ENCODE measurements around the gene FZD1. TPM values are rescaled to one million over a fixed set of nuclear protein-coding genes. Genes with fewer than 3 reads are reported as not detected.

FZD1 gene
- total and polyA plus RNA-seq, 8 donors, result 15.5 to 70.2 (median 59.9) TPM

DNA sequence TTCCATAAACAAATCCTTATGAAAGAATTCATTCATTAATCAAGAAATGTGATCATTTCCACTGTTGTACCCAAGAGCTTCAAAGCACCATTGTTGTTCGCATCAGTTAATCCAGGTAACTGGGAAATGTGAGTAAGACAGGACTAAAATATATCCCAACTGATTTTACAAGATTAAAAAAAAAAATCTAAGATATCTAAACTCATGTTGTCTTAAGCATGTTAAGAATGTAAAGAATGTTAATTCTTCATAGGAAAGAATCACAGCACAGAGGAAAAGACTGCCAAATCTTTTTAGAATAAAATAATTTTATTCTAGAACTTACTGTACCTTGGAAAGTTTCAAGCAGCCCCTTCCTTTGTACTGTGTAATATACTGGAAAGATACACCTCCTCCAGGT lies 16.4 kb downstream of the FZD1 start:
- ATAC-seq (no peak), DNase-seq (no peak)
- Histone ChIP-seq H3K27ac (no peak overlapping the region), H3K4me3 (no peak overlapping the region), H3K27me3 (no peaks in the 10 kb centered on the region), H3K4me1 (no peaks in the 10 kb centered on the region), H3K36me3 (no peaks in the 10 kb centered on the region), H3K9me3 (no peaks in the 10 kb centered on the region)
- intact Hi-C loops (cut with DNase I), result no loop called here
- TF ChIP-seq, protein P1, sequence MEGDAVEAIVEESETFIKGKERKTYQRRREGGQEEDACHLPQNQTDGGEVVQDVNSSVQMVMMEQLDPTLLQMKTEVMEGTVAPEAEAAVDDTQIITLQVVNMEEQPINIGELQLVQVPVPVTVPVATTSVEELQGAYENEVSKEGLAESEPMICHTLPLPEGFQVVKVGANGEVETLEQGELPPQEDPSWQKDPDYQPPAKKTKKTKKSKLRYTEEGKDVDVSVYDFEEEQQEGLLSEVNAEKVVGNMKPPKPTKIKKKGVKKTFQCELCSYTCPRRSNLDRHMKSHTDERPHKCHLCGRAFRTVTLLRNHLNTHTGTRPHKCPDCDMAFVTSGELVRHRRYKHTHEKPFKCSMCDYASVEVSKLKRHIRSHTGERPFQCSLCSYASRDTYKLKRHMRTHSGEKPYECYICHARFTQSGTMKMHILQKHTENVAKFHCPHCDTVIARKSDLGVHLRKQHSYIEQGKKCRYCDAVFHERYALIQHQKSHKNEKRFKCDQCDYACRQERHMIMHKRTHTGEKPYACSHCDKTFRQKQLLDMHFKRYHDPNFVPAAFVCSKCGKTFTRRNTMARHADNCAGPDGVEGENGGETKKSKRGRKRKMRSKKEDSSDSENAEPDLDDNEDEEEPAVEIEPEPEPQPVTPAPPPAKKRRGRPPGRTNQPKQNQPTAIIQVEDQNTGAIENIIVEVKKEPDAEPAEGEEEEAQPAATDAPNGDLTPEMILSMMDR (IDR thresholded peaks at IDR 0.05), result no peak

DNA sequence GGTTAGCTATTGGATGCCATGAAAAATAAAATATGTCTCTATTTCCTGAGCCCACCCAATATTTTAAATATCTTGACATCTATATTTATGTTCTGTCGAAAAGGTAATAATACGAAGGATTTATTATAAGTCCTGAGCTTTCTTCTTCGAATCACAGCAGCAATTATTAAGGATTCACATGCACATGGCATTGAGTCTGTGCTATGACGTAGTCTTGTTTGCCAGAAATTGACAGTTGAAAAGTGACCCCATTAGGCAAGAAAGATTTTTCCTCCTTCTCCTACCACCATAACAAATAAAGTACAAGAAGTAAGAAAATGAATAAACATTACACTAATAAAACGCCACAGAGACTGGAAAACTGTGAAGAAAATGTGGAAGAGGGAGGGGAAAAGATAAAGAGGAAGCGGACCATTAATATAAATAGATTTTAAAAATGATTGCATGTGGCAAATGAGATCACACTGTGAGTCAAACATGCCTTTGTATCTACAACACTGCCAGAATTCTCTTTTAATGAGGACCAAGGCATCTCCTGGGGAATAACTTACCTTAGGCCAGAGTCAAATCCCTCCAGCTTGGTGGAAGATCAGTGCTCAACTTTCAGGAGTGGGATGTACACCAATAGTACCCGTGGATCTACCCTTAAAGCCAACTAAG lies 21.6 kb downstream of the FZD1 start:
- DNase-seq (no peak), ATAC-seq (no peak)
- Histone ChIP-seq H3K27me3 (no peaks in the 10 kb centered on the region), H3K27ac (no peak overlapping the region), H3K4me3 (no peak overlapping the region), H3K36me3 (no peaks in the 10 kb centered on the region), H3K4me1 (no peaks in the 10 kb centered on the region), H3K9me3 (no peaks in the 10 kb centered on the region)
- intact Hi-C loops (cut with DNase I), result no loop called here
- TF ChIP-seq, protein P1 (IDR thresholded peaks at IDR 0.05), result no peak

DNA sequence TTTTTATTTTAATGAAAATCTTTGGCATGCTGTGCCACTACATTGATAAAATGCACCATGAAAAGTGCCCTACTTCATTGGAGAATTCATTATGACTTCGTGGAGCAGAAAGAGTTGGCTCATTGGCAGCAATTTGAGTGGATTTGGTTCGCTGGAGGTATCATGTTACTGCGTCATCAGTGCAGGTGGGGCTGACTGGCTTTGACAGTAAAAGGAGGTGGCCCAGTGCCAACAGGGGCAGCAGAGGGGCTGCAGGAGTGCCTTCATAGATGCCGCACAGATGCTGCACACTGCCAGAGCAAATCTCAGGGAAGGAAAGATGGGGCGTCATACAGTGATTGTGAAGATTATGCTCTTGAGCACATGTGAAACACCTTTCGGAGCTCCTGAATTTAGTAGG lies 22.2 kb downstream of the FZD1 start:
- intact Hi-C loops (cut with DNase I), result no loop called here
- ATAC-seq, result no peak
- H3K4me3 ChIP-seq, result no peak overlapping the region
- TF ChIP-seq, protein P1 (IDR thresholded peaks at IDR 0.05), result no peak
- H3K4me1 ChIP-seq, result no peaks in the 10 kb centered on the region
- no peak overlapping the region for H3K27ac ChIP-seq
- H3K36me3 ChIP-seq, result no peaks in the 10 kb centered on the region
- no peaks in the 10 kb centered on the region for H3K9me3 ChIP-seq
- no peak for DNase-seq
- no peaks in the 10 kb centered on the region for H3K27me3 ChIP-seq

DNA sequence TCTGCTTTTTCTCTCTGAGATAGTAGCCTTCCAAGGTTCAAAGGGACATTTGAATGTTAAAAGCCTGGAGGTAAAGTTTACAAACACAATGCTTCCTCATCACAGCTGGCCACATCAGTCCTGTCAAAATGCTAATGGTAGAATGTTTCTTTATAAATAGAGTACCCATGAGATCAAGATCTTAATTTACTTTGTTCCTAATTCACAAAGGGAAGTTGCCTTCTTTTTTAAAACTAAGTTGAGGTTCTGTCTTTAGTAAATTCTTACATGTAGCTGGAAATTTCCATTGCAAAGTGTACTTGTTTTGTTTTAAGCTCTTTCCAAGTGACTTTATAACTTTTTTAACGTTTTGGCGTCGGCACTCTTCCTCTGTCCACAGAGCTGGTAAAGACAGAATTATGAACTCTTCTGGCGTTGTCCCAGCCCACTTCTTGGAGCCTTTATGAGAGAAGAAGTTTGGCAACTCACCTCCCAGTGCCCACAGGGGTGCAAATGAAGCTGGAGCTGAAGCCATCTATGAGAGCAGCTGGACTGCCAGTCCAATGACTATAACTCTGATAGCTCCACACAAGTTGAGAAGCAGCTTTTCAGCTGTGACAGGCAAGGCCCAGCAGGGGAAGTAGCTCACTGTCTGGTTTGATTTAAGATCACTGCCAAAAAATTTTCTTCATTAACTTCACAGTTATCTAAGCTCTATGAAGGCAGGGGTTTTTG lies 23.3 kb downstream of the FZD1 start:
- Histone ChIP-seq H3K27me3 (no peaks in the 10 kb centered on the region), H3K27ac (no peak overlapping the region), H3K36me3 (no peaks in the 10 kb centered on the region), H3K4me3 (no peak overlapping the region), H3K9me3 (no peaks in the 10 kb centered on the region), H3K4me1 (no peaks in the 10 kb centered on the region)
- TF ChIP-seq, protein P1 (IDR thresholded peaks at IDR 0.05), result no peak
- ATAC-seq (peak; percentile 44), DNase-seq (no peak)
- intact Hi-C loops (cut with DNase I), result no loop called here

DNA sequence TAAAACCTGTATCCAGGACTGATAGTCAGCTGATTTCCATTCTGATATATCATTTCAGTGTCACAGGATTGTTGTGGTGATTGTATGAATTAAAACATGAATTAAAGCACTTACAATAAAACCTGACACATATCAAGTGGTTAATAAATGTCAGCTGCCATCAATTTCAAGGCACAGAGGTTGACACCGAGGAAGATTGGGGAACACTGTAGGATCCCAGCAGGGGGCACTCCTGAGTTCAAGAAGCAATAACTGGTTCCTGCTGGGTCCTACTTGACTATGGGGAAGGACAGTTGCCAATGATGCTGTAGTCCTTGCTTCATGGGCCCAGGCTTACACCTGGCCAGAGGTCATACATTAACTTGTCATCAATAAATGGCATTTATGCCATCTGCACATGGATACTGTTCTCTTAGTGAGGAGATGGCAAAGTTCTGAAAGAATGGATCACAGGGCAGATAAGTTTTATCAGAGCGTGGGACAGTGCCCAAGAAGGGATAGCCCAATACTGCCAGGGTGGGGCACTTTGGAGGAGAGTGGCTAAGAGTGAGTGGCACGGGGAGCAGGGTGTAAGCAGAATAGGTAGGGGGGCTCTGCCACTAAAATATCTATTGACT lies 24.1 kb downstream of the FZD1 start:
- ATAC-seq, result peak; percentile 89
- H3K4me1 ChIP-seq, result no peaks in the 10 kb centered on the region
- no peak overlapping the region for H3K4me3 ChIP-seq
- peak in 1 of 4 donors; percentile 48 for DNase-seq
- TF ChIP-seq, protein P1 (IDR thresholded peaks at IDR 0.05), result peak; percentile 33 to 50
- no peaks in the 10 kb centered on the region for H3K27me3 ChIP-seq
- no peaks in the 10 kb centered on the region for H3K36me3 ChIP-seq
- intact Hi-C loops (cut with DNase I), result no loop called here
- no peaks in the 10 kb centered on the region for H3K9me3 ChIP-seq
- no peak overlapping the region for H3K27ac ChIP-seq

Measured in left lung (tissue), 10 donors.